Caco-2 (cell line): Measurements from ENCODE around the gene STOML3. TPM values are rescaled to one million over a fixed set of nuclear protein-coding genes. Genes with fewer than 3 reads are reported as not detected.

Source experiments
- BruUV-seq: library from RNA; stranded (reverse); fragments of 400-500 nt; replicated peaks from 2 replicates; lab custom pipeline; 2021; lab: Mats Ljungman, UMichigan
- CTCF ChIA-PET: fragments of 300-600 bp; sonication (Branson Sonifier 250); formaldehyde crosslinking; loops from one replicate; lab custom pipeline; 2022; ENCODE audit warnings: antibody characterized with exemption; lab: Charles Lee
- POLR2A ChIA-PET: fragments of 300-600 bp; sonication (Branson Sonifier 250); formaldehyde crosslinking; loops from one replicate; lab custom pipeline; 2022; ENCODE audit warnings: antibody characterized with exemption; lab: Charles Lee
- DNase-seq, 2 experiments: peaks; one replicate each; pipeline versions ENCODE4 v3.0.0 to v3.0.0-alpha.2; 2020 to 2022
- H3K27me3 ChIP-seq: replicated peaks from 2 replicates; pipeline ENCODE4 v1.6.0; 2011; ENCODE audit warnings: low read length; ENCODE audit not compliant: control insufficient read depth, insufficient read depth
- H3K36me3 ChIP-seq: 2 replicates; pipeline ENCODE4 v1.5.1; 2011; ENCODE audit warnings: low read length; ENCODE audit not compliant: control insufficient read depth, insufficient read depth
- H3K4me1 ChIP-seq: fragments of 250-450 bp; sonication (Bioruptor Pico); 2 replicates; pipeline ENCODE4 v1.5.1; 2020; ENCODE audit warnings: mild to moderate bottlenecking
- H3K4me3 ChIP-seq: 2 replicates; pipeline ENCODE4 v1.5.1; 2011; ENCODE audit warnings: low read depth, mild to moderate bottlenecking, control low read depth, low read length
- H3K9me3 ChIP-seq: fragments of 250-450 bp; sonication (Bioruptor Pico); 2 replicates; pipeline ENCODE4 v1.5.1; 2020; ENCODE audit warnings: mild to moderate bottlenecking, moderate library complexity
- H3K27ac Mint-ChIP-seq: one replicate; pipeline ENCODE4 v1.8.0; 2022; ENCODE audit warnings: mixed read lengths; ENCODE audit not compliant: unreplicated experiment
- H3K27me3 Mint-ChIP-seq: one replicate; pipeline ENCODE4 v1.8.0; 2022; ENCODE audit warnings: mixed read lengths; ENCODE audit not compliant: insufficient read depth, unreplicated experiment
- H3K36me3 Mint-ChIP-seq: one replicate; pipeline ENCODE4 v1.8.0; 2022; ENCODE audit warnings: mild to moderate bottlenecking, mixed read lengths; ENCODE audit not compliant: insufficient read depth, unreplicated experiment
- H3K4me1 Mint-ChIP-seq: one replicate; pipeline ENCODE4 v1.8.0; 2022; ENCODE audit warnings: low read depth, mixed read lengths; ENCODE audit not compliant: unreplicated experiment
- H3K4me3 Mint-ChIP-seq: one replicate; pipeline ENCODE4 v1.8.0; 2022; ENCODE audit warnings: mild to moderate bottlenecking, moderate library complexity, mixed read lengths; ENCODE audit not compliant: unreplicated experiment
- H3K9me3 Mint-ChIP-seq: one replicate; pipeline ENCODE4 v1.8.0; 2022; ENCODE audit warnings: mixed read lengths; ENCODE audit not compliant: unreplicated experiment
- intact Hi-C: fragments of 100-400 bp; cut with micrococcal nuclease; formaldehyde crosslinking; loops from one replicate; pipeline ENCODE4 v1.10.0; 2022; ENCODE audit not compliant: unreplicated experiment
- total RNA-seq: library from RNA; stranded (reverse); gene quantifications from 2 replicates; pipeline ENCODE4 v1.2.3, GENCODE V29; 2022
- TF ChIP-seq, protein P1 (sequence below), 2 experiments: fragments of 200-600 bp in 1 of 2; IDR thresholded peaks; 1 replicate in 1 of 2; 2 replicates in 1 of 2; pipeline versions ENCODE4 v1.5.1 to v1.8.0; 2011 to 2022; ENCODE audit warnings: antibody characterized with exemption in 1 of 2, control low read depth in 1 of 2, inconsistent platforms in 1 of 2, low read depth in 1 of 2, low read length in 1 of 2, mild to moderate bottlenecking in 1 of 2, moderate library complexity in 1 of 2; ENCODE audit not compliant: insufficient read depth in 1 of 2, severe bottlenecking in 1 of 2, unreplicated experiment in 1 of 2

Gene STOML3
- total RNA-seq, 1 experiment from 2014 or later = 0.43 TPM

DNA sequence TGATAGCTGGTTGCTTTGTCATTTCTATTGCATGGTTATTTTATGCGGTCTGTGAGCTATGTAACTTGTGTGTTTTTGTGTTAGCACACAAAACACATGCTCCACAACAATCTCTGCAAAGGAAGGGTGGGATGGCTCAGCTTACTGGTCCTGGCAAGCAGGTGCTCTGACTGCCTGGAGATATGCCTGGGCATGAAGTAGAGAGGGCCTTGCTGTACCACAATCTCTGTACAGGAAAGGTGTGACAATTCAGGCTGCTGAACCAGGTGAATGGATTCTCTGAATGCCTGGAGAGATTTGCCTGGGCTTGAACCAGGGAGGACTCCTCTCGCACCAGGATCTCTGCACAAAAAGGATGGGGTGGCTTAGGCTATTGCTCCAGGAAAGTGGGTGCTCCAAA, 69.5 kb downstream of the STOML3 start:
- TF ChIP-seq, protein P1, sequence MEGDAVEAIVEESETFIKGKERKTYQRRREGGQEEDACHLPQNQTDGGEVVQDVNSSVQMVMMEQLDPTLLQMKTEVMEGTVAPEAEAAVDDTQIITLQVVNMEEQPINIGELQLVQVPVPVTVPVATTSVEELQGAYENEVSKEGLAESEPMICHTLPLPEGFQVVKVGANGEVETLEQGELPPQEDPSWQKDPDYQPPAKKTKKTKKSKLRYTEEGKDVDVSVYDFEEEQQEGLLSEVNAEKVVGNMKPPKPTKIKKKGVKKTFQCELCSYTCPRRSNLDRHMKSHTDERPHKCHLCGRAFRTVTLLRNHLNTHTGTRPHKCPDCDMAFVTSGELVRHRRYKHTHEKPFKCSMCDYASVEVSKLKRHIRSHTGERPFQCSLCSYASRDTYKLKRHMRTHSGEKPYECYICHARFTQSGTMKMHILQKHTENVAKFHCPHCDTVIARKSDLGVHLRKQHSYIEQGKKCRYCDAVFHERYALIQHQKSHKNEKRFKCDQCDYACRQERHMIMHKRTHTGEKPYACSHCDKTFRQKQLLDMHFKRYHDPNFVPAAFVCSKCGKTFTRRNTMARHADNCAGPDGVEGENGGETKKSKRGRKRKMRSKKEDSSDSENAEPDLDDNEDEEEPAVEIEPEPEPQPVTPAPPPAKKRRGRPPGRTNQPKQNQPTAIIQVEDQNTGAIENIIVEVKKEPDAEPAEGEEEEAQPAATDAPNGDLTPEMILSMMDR (IDR thresholded peaks at IDR 0.05; ENCODE audit: insufficient read depth in 1 of 2, low read depth in 1 of 2, low read length in 1 of 2, severe bottlenecking in 1 of 2, unreplicated experiment in 1 of 2) = no peak
- no peaks in the 10 kb centered on the region for H3K9me3 ChIP-seq
- no peaks in the 10 kb centered on the region for H3K9me3 Mint-ChIP-seq
- peaks cover 34% of the 10 kb centered on the region for H3K27me3 Mint-ChIP-seq
- no peaks in the 10 kb centered on the region for H3K36me3 ChIP-seq
- intact Hi-C loops = no loop called here
- H3K4me1 ChIP-seq = no peaks in the 10 kb centered on the region
- BruUV-seq = no TSS peak
- H3K27me3 ChIP-seq = no peaks in the 10 kb centered on the region
- H3K27ac Mint-ChIP-seq = no peak overlapping the region
- H3K4me3 ChIP-seq = no peak overlapping the region
- CTCF ChIA-PET = no interaction called here
- H3K36me3 Mint-ChIP-seq = no peaks in the 10 kb centered on the region
- H3K4me3 Mint-ChIP-seq = no peak overlapping the region
- POLR2A ChIA-PET = no interaction called here
- H3K4me1 Mint-ChIP-seq = no peaks in the 10 kb centered on the region
- no peak for DNase-seq

Other genes with a start within 250 kb of the STOML3 start
- gene PROSER1, start 47.3 kb upstream of the STOML3 start, total RNA-seq = 75.6 and 85.0 TPM in 2 replicates
- 35.8 and 38.1 TPM in 2 replicates for gene NHLRC3, start 47.6 kb upstream of the STOML3 start, total RNA-seq